MM.1S (cell line): ENCODE measurements around the gene ARL2BP.

Source experiments
- EZH2 ChIP-seq: fragments of 300-600 bp; sonication (generic); optimal IDR thresholded peaks from 2 replicates; pipeline ENCODE3; 2017; ENCODE audit warnings: low read depth, mild to moderate bottlenecking, antibody characterized with exemption, low read length, mixed read lengths
- TF ChIP-seq, protein P1 (sequence below): fragments of 300-600 bp; sonication (generic); IDR thresholded peaks from 2 replicates; pipeline ENCODE4 v1.5.1; 2016; ENCODE audit warnings: antibody characterized with exemption, low read length, mixed read lengths

- TF ChIP-seq, protein P1, sequence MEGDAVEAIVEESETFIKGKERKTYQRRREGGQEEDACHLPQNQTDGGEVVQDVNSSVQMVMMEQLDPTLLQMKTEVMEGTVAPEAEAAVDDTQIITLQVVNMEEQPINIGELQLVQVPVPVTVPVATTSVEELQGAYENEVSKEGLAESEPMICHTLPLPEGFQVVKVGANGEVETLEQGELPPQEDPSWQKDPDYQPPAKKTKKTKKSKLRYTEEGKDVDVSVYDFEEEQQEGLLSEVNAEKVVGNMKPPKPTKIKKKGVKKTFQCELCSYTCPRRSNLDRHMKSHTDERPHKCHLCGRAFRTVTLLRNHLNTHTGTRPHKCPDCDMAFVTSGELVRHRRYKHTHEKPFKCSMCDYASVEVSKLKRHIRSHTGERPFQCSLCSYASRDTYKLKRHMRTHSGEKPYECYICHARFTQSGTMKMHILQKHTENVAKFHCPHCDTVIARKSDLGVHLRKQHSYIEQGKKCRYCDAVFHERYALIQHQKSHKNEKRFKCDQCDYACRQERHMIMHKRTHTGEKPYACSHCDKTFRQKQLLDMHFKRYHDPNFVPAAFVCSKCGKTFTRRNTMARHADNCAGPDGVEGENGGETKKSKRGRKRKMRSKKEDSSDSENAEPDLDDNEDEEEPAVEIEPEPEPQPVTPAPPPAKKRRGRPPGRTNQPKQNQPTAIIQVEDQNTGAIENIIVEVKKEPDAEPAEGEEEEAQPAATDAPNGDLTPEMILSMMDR, result no peak
- TF ChIP-seq EZH2, result no peak
These were observed 19.1 kb upstream of the ARL2BP start for GRCh38 chr16:57225978-57226377.
